ENCODE results near the gene NGLY1. TPM values are rescaled to one million over a fixed set of nuclear protein-coding genes. Genes with fewer than 3 reads are reported as not detected.

Gene NGLY1
- total RNA-seq, 6 experiments from 2014 or later = 20.8 to 53.1 (median 21.4) TPM

DNA sequence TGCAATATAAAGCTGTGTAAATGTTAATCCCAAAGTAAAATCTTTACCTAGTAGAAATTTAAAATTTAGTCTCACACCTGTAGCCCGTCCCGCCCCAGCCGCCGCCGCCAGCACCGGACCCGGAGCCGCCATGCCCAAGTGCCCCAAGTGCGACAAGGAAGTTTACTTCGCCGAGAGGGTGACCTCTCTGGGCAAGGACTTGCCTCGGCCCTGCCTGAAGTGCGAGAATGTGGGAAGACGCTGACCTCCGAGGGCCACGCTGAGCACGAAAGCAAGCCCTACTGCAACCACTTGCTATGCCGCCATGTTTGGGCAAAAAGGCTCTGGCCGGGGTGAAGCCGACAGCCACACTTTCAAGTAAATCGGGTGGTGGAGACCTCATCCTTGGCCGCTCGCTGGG lies 96.5 kb downstream of the NGLY1 start:
- intact Hi-C loops (cut with DNase I) = no loop called here
- Histone ChIP-seq H3K27ac (no peak overlapping the region), H3K36me3 (no peaks in the 10 kb centered on the region), H3K27me3 (no peaks in the 10 kb centered on the region), H3K4me3 (no peak overlapping the region), H3K4me1 (no peaks in the 10 kb centered on the region), H3K9me3 (no peaks in the 10 kb centered on the region)
- 90% methylated on average over 17 of the region's 23 CpGs for WGBS (ENCODE audit: insufficient coverage, low coverage, low lambda C conversion rate, missing lambda C conversion rate)
- DNase-seq = no peak
- TF ChIP-seq POLR2A (IDR thresholded peaks at IDR 0.05) (no peak), CTCF (IDR thresholded peaks at IDR 0.05) (no peak)
- ATAC-seq = no peak

DNA sequence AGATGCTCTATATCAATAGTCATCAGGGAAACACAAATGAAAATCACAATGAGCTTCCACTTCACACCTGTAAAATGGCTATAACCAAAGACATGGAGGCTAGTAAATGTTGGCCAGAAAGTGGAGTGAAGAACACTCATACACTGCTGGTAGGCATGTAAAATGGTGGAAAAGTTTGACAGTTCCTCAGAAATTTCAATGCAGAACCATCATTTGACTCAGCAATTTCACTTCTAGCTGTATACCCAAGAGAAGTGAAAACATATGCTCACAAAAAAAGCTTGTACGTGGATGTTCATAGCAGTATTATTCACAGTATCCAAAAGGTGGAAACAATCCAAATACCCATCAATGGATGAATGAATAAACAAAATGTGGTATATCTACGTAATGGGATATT lies 99.4 kb downstream of the NGLY1 start:
- DNase-seq (no peak), ATAC-seq (no peak)
- intact Hi-C loops (cut with DNase I) = no loop called here
- Histone ChIP-seq H3K4me1 (no peaks in the 10 kb centered on the region), H3K36me3 (no peaks in the 10 kb centered on the region), H3K27me3 (no peaks in the 10 kb centered on the region), H3K4me3 (no peak overlapping the region), H3K27ac (no peak overlapping the region), H3K9me3 (no peaks in the 10 kb centered on the region)
- TF ChIP-seq POLR2A (IDR thresholded peaks at IDR 0.05) = no peak
- TF ChIP-seq CTCF (IDR thresholded peaks at IDR 0.05) = no peak
- 74% methylated on average over 2 of the region's 2 CpGs for WGBS (ENCODE audit: insufficient coverage, low coverage, low lambda C conversion rate, missing lambda C conversion rate)

DNA sequence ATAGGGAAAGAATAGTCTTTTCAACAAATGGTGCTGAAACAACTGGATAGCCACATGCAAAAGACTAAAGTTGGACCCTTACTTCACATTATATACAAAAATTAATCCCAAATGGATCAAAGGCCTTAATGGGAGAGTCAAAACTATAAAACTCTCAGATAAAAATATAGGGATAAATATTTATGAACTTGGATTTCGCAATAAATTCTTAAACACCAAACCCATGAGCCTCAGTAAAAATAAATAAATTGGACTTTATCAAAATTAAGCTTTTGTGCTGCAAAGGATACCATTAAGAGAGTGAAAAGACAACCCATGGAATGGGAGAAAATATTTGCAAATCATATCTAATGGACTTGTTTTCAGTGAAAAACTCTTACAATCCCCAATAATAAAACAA lies 99.8 kb downstream of the NGLY1 start:
- Histone ChIP-seq H3K4me3 (no peak overlapping the region), H3K27ac (no peak overlapping the region), H3K27me3 (no peaks in the 10 kb centered on the region), H3K4me1 (no peaks in the 10 kb centered on the region), H3K36me3 (no peaks in the 10 kb centered on the region), H3K9me3 (no peaks in the 10 kb centered on the region)
- TF ChIP-seq CTCF (IDR thresholded peaks at IDR 0.05) (no peak), POLR2A (IDR thresholded peaks at IDR 0.05) (no peak)
- WGBS (ENCODE audit: insufficient coverage, low coverage, low lambda C conversion rate, missing lambda C conversion rate) = 93% methylated on average over 1 of the region's 1 CpG
- ATAC-seq = no peak
- no peak for DNase-seq
- intact Hi-C loops (cut with DNase I) = no loop called here

DNA sequence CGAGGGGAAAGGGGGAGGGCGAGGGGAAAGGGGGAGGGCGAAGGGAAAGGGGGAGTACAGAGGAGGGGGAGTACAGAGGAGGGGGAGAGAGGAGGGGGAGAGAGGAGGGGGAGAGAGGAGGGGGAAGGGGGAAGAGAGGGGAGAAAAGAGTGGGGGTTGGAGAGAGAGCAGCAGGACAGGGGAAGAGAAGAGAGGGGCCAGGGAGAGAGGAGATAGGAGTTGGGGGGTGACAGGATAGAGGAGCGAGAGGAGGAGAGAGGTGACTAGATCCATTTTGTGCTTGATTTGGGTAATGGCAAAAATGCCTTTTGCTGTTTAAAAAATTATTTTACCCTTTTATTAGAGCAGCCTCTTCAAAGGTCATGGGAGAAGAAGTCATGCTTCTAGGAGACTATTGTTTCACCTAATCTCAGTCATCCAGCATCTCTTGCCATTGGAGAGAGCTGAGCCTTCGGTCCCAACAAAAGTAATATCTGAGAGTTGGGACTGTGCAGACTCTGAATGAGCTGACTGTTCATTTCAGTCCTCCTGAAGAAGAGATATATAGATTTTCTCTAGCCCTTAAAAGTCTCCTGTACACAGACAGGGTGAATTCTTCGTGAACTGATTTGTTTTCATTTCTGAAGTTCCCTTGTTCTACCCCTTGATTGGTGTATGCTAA lies 103.5 kb downstream of the NGLY1 start:
- DNase-seq (no peak), ATAC-seq (no peak)
- no peaks in the 10 kb centered on the region for H3K27me3 ChIP-seq
- intact Hi-C loops (cut with DNase I) = no loop called here
- no peak overlapping the region for H3K4me3 ChIP-seq
- no peak overlapping the region for H3K27ac ChIP-seq
- TF ChIP-seq POLR2A (IDR thresholded peaks at IDR 0.05) = no peak
- WGBS (ENCODE audit: insufficient coverage, low coverage, low lambda C conversion rate, missing lambda C conversion rate) = 79% methylated on average over 5 of the region's 6 CpGs
- H3K4me1 ChIP-seq = no peaks in the 10 kb centered on the region
- H3K9me3 ChIP-seq = no peaks in the 10 kb centered on the region
- no peaks in the 10 kb centered on the region for H3K36me3 ChIP-seq

DNA sequence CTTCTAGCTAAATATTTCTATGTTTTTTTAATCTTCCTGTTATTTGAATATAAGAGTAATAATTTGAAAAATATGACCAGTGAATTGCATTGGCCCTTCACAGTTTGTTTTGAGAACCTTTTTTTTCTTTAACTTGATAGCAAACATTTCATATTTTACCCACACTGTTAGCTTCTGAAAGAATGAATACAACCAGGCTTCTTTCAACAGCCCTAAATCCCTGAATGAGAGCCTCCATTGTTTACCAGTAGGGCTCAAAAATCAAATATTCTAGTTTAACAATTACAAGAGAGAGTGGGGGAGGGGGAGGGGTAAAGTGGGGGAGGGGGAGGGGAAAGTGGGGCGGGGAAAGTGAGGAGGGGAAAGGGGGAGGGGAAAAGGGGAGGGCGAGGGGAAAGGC lies 104.1 kb downstream of the NGLY1 start:
- DNase-seq (no peak), ATAC-seq (no peak)
- H3K27me3 ChIP-seq = no peaks in the 10 kb centered on the region
- no peaks in the 10 kb centered on the region for H3K9me3 ChIP-seq
- TF ChIP-seq POLR2A (IDR thresholded peaks at IDR 0.05) (no peak), CTCF (IDR thresholded peaks at IDR 0.05) (no peak)
- H3K4me1 ChIP-seq = no peaks in the 10 kb centered on the region
- no peak overlapping the region for H3K4me3 ChIP-seq
- no peaks in the 10 kb centered on the region for H3K36me3 ChIP-seq
- 68% methylated on average over 2 of the region's 2 CpGs for whole genome bisulfite sequencing (ENCODE audit: insufficient coverage, low coverage, low lambda C conversion rate, missing lambda C conversion rate)
- intact Hi-C loops (cut with DNase I) = no loop called here
- no peak overlapping the region for H3K27ac ChIP-seq
